Glomerular endothelial cell (primary cell): Measurements from ENCODE around the gene NCSTN. TPM values are rescaled to one million over a fixed set of nuclear protein-coding genes. Genes with fewer than 3 reads are reported as not detected.
"Not testable (repeated sequence)": the region's sequence is repeated elsewhere in the genome, so short reads cannot be mapped to it uniquely, and the experiment has no call there.

Source experiments
- DNase-seq: peaks from one replicate; pipeline ENCODE4 v3.0.0-alpha.2; 2011; ENCODE audit warnings: low read depth, low spot score; ENCODE audit errors: extremely low read depth
- total RNA-seq: library from RNA; depleted of rRNA; stranded (reverse); fragments of >200 nt; gene quantifications from 2 replicates; pipeline ENCODE4 v1.2.3, GENCODE V29; 2015

NCSTN gene
- total RNA-seq, 1 donor from 2014 or later: 141 TPM

DNA sequence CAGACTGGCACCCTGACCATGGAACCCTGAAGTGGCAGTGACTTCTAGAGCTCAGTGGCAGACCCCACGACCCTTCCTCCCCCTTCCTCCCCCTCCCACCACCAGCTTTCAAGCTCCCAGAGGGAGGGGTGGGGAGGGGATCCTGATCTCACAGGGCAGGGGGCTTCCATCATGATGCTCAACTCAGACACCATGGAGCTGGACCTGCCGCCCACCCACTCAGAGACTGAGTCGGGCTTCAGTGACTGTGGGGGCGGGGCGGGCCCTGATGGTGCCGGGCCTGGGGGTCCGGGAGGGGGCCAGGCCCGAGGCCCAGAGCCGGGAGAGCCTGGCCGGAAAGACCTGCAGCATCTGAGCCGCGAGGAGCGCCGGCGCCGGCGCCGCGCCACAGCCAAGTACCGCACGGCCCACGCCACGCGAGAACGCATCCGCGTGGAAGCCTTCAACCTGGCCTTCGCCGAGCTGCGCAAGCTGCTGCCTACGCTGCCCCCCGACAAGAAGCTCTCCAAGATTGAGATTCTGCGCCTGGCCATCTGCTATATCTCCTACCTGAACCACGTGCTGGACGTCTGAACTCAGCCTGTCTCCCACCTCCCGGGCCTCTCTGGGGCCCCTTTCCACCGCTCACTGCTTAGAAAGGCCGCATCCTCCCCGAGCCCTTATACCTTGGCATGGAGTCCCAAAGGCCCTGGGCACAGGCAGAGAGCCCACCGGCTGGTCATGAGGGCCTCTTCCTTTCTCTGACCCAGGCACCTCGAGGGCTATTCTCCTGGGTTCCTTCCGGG, 27.6 kb downstream of the NCSTN start:
- DNase-seq: no peak

DNA sequence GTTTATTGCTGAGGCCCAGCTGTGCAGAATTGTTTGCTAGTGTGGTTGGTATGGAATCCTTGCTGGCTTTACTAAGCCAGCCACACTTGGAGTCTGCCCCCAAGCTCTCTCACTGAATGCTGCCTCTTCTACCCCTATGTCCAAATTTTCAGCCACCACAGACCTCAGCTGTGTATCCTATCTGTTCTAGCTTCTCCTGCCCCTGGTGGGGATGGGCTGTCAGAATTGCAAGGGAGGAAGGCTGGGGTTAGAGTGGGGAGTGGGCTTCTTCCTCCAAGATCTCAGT, 28.1 kb downstream of the NCSTN start:
- DNase-seq: no peak

DNA sequence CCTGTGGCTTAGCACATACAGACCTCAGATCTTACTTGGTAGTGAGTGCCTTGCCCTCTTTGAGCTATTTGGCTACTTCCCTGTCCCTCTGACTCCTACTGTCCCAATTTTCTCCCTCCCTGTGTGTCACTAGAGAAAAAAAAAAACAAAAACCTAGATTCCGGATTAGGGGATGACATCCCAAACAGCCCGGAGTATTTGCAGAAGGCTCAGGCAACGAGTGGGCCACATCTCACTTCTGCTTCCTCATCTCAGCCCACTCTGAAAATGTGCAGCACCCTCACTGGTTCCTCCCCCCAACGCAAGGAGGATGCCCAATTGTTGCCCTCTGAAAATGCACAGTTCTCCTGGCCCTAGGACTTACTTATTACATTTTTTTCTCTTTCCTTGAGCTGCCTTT, 28.6 kb downstream of the NCSTN start:
- DNase-seq: no peak

DNA sequence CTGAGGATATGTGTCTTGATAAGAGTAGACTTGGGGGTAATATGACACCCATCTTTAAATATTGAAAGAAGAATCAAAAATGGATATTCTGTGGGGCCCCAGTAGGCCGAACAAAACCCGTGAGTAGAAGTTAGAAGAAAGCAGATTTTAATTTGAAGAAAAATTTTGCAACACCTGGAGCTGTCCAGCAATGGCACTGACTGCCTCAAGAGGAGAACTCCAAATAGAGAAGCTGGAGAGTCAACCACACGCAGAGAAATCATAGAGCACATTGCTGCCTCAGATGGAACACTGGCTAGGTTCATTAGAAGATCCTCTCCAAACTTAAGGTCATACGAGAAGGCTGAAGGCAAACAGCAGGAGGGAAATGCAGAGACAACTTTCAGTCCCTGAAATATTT, 30.5 kb downstream of the NCSTN start:
- DNase-seq: no peak

DNA sequence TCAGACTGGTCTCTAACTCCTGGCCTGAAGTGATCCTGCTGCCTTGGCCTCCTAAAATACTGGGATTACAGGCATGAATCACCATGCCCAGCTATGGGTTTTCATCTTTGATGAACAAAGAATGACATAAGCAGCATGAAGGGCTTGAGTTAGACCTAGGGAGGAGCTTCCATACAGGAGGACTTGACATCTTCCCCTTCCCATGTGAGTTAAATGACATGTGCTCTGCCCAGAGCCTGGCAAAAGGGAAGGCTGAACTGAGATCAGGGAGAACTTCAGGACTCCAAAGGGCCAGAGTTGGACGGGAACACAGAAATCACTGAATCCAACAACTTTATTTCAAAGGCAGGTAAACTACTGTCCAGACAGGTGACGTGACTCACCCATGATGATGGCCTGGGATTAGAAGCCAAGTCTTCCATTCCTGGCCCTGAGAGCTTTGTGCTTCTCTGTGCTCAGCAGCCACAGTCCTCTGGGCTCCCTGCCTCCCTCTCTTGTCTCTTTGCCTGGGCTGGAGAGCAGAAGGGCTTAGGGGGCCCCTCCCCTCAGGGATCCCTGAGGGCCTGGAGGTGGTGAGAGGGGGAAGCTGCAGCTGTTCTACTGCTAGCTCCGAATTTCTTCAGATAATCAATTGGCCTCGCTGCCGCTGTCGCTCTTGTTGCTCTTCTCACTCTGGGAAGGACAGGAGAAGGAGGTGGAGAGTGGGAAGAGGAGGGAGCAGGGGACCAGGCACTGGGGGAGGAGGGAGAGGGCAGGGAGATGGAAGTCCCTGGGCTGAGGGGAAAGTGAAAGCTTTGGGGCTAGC, 31.3 kb downstream of the NCSTN start:
- no peak for DNase-seq

DNA sequence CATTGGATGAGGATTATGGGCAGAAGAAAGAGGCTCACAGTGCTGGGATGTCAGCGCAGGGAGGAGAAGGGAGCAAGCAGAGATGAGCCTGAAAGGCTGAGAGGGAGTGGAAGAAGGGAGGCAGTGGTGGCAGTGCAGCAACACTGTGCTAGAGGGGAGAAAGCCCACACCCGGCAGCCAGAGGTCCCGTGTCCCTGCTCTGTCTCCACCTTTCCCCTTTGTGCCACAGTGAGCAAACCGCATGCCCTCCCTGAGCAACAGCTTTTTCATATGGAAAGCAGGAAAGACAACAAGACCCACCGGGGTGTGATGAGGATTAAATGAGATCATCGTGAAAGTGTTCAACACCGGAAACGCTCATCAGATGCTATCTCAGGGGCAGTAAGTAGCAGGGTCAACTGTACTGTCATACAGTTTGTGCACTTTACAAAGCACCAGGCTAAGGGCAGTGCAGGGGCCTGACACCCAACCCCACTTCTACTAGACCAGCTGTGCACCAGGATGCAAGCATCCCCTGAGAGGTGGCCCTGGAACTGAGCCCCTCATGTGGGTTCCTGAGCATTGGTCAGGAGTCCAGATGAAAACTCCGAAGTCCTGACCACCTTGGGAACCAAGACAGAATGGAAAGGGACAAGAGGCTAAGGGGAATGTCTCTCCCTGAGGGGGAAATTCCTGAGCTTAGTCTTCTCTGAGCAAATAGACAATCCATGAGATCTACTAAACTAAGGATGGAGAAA, 32.8 kb downstream of the NCSTN start:
- DNase-seq: no peak

DNA sequence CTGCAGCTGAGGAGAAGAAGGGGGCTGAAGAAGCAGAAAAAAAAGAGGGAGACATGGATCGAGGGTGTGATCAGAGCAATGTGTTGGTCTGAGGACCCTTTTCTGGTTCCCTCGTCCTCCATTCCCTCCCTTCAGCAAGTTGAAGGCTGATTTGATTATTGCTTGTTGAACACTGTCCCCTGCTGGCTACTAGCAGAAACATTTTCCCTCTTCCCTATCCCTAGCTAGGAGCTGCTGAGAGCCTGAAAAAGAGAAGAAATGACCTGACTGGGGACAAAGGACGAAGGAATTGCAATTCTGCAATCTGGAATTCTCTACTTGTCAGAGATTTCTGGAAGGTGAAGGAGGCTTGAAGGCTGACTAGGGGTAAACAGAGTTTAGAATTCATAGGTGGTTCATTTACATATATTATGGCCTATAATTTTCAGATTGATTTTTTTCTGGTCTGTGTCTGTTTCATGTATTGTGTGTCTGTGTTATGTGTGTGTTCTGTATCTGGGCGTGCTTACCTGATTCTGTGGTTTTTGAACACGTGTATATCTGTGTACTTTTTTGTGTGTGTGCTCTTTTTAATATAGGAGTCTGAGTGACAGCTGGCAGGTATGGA, 33.4 kb downstream of the NCSTN start:
- DNase-seq: peak; percentile 29

DNA sequence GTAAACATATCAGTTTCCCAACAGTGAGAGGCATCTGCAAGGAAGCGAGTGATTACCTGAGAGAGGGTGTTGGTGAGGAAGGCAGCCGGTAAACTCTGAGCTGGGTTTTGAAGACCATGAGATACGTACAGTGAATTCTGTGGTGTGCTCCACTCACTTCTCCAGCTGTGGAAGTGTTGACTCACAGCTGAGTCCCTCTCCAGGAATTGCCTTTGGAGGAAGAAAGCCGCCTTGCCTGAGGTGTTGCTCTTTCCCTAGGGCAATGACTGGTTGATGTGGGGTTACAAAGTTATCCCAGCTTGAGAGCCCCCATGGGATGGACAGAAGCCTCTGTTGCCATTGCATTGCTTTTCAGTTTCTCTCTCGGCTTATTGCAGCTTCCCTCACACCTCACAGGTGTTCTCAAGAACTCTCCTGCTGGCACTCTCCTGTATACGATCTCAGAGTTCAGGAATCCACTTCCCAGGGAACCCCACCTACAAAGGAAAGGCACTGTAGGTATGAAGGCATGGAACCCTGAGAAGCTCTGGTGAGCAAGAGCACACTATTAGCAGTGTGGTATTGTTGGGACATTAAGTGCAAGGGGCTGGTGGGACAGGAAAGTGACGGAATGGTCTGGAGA, 34.5 kb downstream of the NCSTN start:
- DNase-seq: no peak

DNA sequence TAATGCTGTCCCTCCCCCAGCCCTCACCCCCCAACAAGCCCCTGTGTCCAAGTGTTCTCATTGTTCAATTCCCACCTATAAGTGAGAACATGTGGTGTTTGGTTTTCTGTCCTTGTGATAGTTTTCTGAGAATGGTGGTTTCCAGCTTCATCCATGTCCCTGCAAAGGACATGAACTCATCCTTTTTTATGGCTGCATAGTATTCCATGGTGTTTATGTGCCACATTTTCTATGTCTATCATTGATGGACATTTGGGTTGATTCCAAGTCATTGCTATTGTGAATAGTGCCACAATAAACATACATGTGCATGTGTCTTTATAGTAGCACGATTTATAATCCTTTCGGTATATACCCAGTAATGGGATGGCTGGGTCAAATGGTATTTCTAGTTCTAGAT, 41.6 kb downstream of the NCSTN start:
- not testable (repeated sequence) for DNase-seq

DNA sequence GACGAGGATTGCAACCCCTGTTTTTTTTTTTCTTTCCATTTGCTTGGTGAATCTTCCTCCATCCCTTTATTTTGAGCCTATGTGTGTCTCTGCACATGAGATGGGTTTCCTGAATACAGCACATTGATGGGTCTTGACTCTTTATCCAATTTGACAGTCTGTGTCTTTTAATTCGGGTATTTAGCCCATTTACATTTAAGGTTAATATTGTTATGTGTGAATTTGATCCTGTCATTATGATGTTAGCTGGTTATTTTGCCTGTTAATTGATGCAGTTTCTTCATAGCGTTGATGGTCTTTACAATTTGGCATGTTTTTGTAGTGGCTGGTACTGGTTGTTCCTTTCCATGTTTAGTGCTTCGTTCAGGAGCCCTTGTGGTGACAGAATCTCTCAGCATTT, 45.2 kb downstream of the NCSTN start:
- DNase-seq: not testable (repeated sequence)

DNA sequence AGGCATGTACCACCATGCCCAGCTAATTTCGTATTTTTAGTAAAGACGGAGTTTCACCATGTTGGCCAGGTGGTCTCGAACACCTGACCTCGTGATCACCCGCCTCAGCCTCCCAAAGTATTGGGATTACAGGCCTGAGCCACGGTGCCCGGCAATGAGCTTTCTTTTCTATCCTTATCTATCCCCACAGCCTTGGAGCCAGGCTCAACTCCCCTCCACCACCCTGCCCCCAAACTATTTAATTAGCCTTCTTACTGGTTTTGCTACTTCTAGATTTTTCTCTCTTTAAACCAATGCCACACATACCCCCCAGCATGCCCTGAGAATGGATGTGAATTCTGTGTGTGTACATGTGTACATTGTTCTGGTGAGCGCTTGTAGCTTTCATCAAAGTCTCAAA, 51.5 kb downstream of the NCSTN start:
- no peak for DNase-seq

DNA sequence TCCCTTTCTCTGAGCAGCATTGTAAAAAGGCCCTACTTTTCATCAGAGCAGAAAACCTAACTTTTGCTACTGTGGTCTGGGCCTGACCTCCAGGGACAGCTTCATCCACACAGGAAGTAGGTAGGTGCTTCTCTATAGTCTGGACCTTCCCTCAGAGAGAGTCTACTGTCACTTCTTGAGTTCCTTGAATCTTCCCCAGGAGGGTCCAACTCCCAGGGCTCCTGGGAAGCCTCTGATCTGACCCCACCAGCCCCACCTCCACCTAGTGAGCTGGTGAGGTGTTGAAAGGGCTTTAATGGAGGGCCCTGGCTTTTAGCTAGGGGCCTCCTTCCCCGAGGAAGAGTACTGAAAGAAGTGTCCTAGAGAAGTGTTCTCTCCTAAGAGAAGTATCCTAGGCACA, 54.5 kb downstream of the NCSTN start:
- DNase-seq: no peak

DNA sequence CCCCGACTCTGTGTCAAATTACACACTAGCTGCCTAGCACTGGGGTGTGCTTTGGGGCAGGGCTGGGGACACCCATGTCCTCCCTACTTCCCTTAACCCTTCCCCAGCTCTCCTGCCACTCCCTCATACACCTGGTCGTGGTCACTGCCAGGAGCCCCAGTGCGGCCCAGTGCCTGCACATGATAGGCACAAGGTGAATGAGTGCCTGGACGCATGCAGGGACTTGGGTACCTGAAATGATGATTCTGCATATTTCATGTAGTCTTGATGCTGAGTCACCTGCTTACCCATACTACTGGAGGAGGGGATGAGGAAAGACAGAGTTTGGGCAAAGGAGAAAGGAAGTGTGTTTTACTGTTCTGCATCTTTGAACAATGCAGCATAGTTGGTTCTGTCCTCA, 55.6 kb downstream of the NCSTN start:
- no peak for DNase-seq

DNA sequence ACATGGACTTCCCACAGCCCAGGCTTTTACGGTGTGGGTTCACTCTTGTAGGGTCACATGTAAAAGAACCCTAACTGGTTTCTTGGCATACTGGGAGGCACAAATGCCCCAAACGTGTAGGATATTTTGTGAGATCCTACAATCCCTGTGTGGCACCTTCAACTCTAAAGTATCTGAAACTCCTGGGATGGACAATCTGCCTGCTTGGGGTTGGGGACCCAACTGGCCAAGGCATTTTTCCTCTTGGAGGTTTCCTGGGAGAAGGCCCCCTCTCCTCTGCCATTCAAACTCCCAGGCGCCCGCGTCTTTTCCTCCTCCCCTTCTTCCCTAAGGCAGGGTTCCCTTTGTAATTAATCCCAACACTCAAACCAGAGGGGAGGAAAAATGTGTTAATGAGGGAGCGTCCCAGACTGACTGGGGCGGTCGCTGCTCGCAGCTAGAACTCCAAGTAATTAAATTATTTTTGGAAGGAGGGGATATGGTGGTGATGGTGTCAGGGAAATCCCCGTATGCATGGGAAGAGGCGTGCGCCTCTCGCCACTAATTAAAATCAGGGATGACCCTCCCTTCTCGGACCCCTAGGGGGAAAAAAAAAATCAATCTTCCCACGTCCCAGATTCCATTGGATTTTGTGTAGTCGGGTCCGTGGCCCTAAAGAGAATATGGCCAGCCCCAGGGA, 56.5 kb downstream of the NCSTN start:
- no peak for DNase-seq

DNA sequence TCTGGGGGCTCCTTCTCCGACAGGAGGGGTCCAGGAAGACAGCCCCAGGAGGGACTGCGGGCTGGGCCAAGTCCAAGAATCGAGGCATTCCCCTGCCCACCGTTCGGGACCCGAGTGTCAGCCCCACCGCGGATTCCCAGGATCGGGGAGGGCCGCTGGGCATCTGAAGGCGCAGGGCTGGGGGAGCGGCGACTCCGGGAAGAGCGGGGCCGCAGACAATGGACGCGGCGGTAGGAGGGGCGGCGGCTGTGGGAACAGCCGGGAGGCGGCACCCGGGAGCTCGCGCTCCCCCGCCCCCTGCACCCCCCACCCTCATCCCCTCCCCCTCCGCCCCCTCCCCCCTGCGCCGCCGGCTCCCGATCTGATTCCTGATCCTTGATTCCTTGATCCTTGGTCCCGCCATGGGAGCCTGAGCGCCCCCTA, 57.1 kb downstream of the NCSTN start, which contains the start of gene VANGL2:
Gene VANGL2 (plus strand): TSS at position 342 of the 423 bp plus-strand sequence. CDS start 15,274 bp downstream, outside the sequence.
- no peak for DNase-seq

DNA sequence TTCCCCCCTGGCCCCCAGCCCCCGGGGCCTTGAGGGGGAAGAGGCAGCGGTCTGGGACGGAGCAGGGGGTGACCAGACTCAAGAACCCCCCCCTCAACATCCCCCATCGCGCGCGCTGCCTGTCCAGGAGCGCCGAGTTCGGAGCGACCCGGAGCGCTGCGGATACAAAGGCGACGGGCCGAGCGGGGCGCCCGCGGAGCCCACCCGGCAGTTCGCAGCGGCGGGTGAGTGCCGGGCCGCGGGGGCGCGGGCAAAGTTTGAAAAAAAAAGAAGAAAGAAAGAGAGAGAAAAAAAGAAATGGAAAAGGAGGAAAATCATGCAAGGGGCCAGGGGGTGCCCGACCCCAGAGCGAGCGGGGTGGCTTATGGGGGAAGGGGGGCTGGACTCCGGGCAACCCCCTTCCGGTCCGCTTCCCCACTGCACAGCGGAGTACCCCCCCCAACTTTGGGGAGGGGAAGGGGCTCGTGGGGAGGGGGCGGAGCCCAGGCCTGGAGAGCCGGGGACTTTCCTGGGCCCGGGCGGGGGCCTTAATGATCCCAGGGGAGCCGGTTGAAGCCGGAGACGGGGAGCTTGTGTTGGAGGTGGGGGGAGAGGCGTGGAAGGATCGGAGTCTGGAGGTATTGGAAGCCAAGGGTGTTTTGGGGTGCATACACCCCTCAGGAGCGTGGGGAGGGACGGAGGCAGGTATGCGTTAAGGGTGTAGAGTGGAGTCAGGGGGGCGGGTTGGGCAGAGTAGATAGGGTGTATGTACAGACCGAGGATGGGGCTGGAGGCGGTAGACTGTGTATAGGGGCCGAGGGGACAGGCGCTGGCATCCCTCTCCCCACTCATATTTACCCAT, 57.7 kb downstream of the NCSTN start:
- no peak for DNase-seq

DNA sequence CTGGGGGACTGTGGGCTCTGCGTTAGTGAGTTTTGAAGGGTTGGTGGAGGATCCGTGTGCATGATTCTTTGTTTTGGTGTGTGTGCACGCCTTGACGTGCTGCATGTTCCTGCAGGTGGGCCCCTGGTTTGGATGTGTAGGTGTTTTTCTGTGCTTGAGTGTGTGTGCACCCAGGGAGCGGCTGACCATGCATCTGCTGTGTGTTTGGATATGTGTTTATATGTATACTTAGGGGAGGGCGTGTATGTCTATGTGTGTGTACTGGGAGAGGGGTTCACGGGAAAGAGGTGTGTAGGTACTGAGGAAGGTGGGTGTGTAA, 58.3 kb downstream of the NCSTN start:
- DNase-seq: no peak

DNA sequence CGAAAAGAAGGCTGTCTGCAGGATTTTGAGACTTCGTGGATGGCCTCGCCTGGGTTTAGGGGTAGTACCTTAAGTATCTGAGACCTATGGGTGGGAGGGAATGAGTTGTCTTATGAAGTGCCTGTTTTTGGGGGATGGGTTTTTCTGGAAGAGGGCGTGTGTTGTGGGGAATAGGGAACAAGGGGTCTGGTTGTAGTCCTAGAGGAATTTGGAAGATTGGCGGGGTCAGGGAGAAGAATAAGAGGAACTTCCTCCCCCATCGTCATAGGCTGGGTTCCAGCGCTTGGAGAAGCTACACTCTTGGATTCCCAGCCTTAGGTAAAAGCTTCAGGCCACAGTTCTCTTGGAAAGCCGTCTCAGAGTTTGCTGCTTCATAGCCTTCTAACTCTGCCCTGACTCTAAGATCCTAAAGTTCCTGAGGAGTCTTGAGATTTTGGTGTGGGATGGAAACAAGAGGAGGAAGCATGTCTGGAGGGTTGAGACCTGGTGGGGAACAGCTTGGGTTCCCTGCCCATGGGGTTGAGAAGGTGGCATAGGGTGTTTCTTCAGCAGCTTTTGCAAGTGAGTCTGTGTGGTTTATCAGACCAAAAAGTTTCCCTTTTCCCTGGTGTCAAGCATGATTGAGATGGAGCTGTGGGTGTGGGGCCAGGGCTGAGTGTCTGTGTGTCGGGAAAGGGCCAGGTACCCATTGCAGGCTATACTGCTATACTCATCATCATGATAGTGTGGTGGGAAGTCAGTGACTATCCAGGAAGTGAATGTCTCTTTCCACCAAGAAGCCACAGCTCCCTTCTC, 59.0 kb downstream of the NCSTN start:
- DNase-seq: no peak

DNA sequence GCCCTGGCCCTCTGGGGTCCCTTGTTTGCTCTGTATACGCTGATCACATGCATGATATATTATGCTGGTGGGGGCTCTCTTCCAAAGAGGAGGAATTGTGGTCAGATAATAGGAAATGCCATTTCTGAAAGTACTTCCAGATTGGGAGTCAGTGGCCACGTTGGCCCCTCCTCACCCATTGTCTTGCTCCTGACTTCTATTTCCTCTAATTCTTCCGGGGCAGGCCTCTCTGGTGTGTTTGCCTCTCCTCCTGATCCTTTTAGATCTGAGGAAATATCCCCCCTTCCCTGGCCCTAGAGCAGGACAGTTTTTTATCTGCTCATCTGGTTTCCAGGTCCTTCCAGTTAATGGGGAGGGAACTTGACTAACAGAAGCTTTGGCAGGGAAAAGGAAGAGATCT, 60.1 kb downstream of the NCSTN start:
- peak; percentile 18 for DNase-seq
